Cardiac muscle cell (in vitro differentiated cells and primary cell): Measurements from ENCODE around the gene ABAT. TPM values are rescaled to one million over a fixed set of nuclear protein-coding genes. Genes with fewer than 3 reads are reported as not detected.
"Not testable (repeated sequence)": the region's sequence is repeated elsewhere in the genome, so short reads cannot be mapped to it uniquely, and the experiment has no call there.

Experiments
- DNase-seq, 2 donors: peaks; one replicate each; pipeline versions ENCODE4 v3.0.0 to v3.0.0-alpha.2; 2010 to 2017; ENCODE audit warnings: low read depth in 1 of 2, low spot score in 1 of 2
- H3K27ac ChIP-seq: fragments of 200-600 bp; sonication (generic); 2 replicates; pipeline ENCODE4 v1.5.1; 2016
- H3K27me3 ChIP-seq: fragments of 200-600 bp; sonication (generic); 2 replicates; pipeline ENCODE4 v1.6.0; 2016; ENCODE audit warnings: control low read depth
- H3K36me3 ChIP-seq: fragments of 200-600 bp; sonication (generic); 2 replicates; pipeline ENCODE4 v1.5.1; 2016; ENCODE audit warnings: control low read depth
- H3K4me1 ChIP-seq: fragments of 200-600 bp; sonication (generic); 2 replicates; pipeline ENCODE4 v1.8.1; 2017; ENCODE audit warnings: low read depth, mild to moderate bottlenecking, mixed run types
- H3K4me3 ChIP-seq: fragments of 200-600 bp; sonication (generic); 2 replicates; pipeline ENCODE4 v1.5.1; 2016; ENCODE audit warnings: mild to moderate bottlenecking
- H3K9me3 ChIP-seq: fragments of 200-600 bp; sonication (generic); 2 replicates; pipeline ENCODE4 v1.5.1; 2017; ENCODE audit warnings: low read depth, mild to moderate bottlenecking, control low read depth
- CTCF ChIP-seq: IDR thresholded peaks from 2 replicates; pipeline ENCODE4 v1.5.1; 2012; ENCODE audit warnings: low read depth, mild to moderate bottlenecking, low read length
- polyA plus RNA-seq: library from polyadenylated mRNA; unstranded; fragments of >200 nt; fragmentation: Nextera tagmentation; extraction: Ambion mirVana; gene quantifications from 2 replicates; pipeline ENCODE4 v1.2.1, GENCODE V29; 2016
- total RNA-seq: library from RNA; depleted of rRNA; stranded (reverse); fragments of >200 nt; gene quantifications from 2 replicates; pipeline ENCODE4 v1.2.3, GENCODE V29; 2016

The ABAT gene
- total and polyA plus RNA-seq, 2 experiments from 2014 or later, result 54.4 to 71.4 TPM

DNA sequence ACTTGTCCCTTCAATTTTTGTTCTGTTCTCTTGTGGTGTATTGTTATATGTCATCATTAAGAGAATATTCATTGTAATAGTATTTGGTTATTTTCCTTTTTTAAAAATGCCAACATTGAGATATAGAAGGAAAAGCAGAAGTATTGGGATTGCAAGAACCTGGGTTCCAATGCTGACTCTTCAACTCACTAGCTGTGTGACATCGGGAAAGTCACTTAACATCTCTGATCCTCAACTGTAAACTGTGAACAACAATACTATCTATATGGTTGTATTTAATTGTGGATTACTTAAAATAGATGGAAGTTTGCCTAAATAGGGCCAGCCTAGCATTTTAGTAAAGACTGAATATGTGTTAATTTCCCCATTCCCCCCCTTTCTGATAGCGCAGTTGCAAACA is 67.2 kb downstream of the ABAT start:
- Histone ChIP-seq H3K9me3 (no peaks in the 10 kb centered on the region), H3K4me1 (peaks cover 14% of the 10 kb centered on the region), H3K27me3 (no peaks in the 10 kb centered on the region), H3K27ac (peak overlapping the region; percentile 69), H3K4me3 (no peak overlapping the region), H3K36me3 (peaks cover 2% of the 10 kb centered on the region)
- TF ChIP-seq CTCF, result no peak
- no peak for DNase-seq

- Histone ChIP-seq H3K4me3 (no peak overlapping the region), H3K4me1 (peaks cover 14% of the 10 kb centered on the region), H3K36me3 (peaks cover 2% of the 10 kb centered on the region), H3K9me3 (no peaks in the 10 kb centered on the region), H3K27ac (peak overlapping the region; percentile 69), H3K27me3 (no peaks in the 10 kb centered on the region)
- DNase-seq, result no peak
- TF ChIP-seq CTCF, result no peak
Measured at GRCh38 chr16:8742068-8742467, 67.7 kb downstream of the ABAT start.

DNA sequence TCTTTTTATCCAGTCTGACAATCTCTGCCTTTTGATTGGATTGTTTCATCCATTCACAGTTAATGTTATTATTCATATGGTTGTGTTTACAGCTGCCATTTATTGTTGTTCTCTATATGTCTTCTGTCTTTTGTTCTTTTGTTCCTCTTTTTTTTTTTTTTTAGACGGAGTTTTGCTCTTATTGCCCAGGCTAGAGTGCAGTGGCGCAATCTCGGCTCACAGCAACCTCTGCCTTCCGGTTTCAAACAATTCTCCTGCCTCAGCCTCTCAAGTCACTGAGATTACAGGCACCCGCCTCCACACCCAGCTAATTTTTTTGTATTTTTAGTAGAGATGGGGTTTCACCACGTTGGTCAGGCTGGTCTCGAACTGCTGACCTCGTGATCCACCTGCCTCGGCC is 74.5 kb downstream of the ABAT start:
- H3K36me3 ChIP-seq, result peaks cover 19% of the 10 kb centered on the region
- not testable (repeated sequence) for H3K27me3 ChIP-seq, H3K4me1 ChIP-seq, H3K4me3 ChIP-seq, DNase-seq, H3K9me3 ChIP-seq, H3K27ac ChIP-seq

GRCh38 chr16:8751481-8752311 is 77.3 kb downstream of the ABAT start:
- Histone ChIP-seq H3K27me3 (no peaks in the 10 kb centered on the region), H3K4me3 (no peak overlapping the region), H3K9me3 (no peaks in the 10 kb centered on the region), H3K4me1 (no peaks in the 10 kb centered on the region), H3K27ac (no peak overlapping the region), H3K36me3 (peaks cover 17% of the 10 kb centered on the region)
- TF ChIP-seq CTCF, result no peak
- DNase-seq, result peak in 1 of 2 donors; percentile 84

GRCh38 chr16:8752706-8753105 is 78.3 kb downstream of the ABAT start:
- DNase-seq, result no peak

More at GRCh38 chr16:8752706-8753105, 78.3 kb downstream of the ABAT start:
- no peaks in the 10 kb centered on the region for H3K4me1 ChIP-seq
- TF ChIP-seq CTCF, result no peak
- H3K4me3 ChIP-seq, result no peak overlapping the region
- H3K27me3 ChIP-seq, result no peaks in the 10 kb centered on the region
- H3K36me3 ChIP-seq, result peaks cover 22% of the 10 kb centered on the region
- no peaks in the 10 kb centered on the region for H3K9me3 ChIP-seq
- no peak overlapping the region for H3K27ac ChIP-seq
